Skin epidermis (tissue), 12 donors: Measurements from ENCODE around the gene SOX10.

Experiments used
- H3K27ac ChIP-seq, 21 experiments: fragments of 200-600 bp; sonication (generic) in 11 of 21; one replicate each; pipeline ENCODE4 v1.5.0; 2020; ENCODE audit warnings: mild to moderate bottlenecking in 3 of 21, inconsistent platforms in 2 of 21, moderate library complexity in 2 of 21
- H3K4me3 ChIP-seq, 7 experiments: fragments of 200-600 bp; sonication (generic) in 2 of 7; one replicate each; pipeline ENCODE4 v1.5.0; 2020; ENCODE audit warnings: inconsistent platforms in 2 of 7, mild to moderate bottlenecking in 2 of 7, moderate library complexity in 1 of 7

SOX10 gene

DNA sequence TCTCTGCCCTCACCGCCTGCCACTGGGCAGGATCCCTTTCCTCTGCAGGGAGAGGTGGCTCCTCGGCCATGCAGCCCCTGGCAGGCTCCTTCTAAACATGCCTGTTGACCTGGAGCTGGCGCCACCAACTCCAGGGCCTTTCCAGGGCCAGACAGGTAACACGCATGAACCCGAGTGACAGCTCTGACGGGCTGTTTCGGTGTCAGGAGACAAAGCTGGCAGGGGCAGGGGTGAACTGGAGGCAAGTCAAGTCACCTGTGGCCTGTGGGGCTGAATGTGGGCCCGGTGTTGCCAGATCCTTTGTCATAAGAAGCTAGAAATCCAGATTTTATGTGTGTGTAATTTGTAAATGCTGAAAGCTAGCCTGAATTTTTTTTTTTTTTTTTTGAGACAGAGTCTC, 42.2 kb downstream of the SOX10 start:
- no peak overlapping the region for H3K27ac ChIP-seq
- no peak overlapping the region for H3K4me3 ChIP-seq

DNA sequence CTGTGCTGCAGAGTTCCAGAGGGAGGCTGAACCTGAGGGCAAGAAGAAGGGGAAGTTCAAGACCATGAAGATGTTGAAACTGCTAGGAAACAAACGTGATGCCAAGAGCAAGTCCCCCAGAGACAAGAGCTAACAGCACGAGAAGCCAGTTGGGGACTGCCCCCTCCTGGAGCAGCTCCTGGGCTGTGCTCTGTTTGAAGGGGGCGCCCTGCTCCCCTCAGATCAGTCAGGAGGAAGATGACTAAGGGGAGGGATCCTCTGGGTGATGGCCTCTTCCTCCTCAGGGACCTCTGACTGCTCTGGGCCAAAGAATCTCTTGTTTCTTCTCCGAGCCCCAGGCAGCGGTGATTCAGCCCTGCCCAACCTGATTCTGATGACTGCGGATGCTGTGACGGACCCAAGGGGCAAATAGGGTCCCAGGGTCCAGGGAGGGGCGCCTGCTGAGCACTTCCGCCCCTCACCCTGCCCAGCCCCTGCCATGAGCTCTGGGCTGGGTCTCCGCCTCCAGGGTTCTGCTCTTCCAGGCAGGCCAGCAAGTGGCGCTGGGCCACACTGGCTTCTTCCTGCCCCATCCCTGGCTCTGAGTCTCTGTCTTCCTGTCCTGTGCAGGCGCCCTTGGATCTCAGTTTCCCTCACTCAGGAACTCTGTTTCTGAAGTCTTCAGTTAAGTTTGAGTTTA, 43.5 kb downstream of the SOX10 start:
- no peak overlapping the region for H3K4me3 ChIP-seq

DNA sequence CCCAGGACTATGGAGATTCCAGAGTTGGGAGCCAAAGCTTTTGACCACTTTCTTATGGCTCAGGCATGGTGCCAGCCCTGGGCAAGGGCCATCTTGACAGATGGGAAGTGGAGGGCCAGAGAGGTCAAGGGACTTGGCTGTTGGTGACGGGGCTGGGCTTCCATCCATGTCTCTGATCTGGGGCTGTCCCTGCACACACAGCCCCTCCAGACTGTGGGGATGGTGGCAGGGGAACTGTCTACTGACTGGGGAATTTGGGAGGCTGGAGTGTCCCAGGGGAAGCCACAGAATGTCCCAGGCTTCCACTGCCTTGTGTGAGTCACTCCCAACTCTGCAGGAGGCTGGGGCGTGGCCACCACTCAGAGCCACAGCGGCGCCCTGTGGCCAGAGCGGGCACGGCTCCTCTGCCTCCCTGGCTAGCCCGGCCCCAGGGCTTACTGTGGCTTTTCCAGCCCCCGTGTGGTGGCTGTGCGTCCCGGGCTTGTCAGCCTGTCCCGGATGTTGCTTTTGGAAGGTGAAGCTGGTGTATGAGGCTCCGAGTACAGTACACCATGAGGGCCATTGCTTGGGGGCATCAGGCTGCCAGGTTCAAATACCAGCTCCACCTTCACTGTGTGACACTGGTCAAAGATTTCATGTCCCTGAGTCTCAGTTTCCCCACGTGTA, 50.5 kb downstream of the SOX10 start:
- H3K27ac ChIP-seq: peak overlapping the region in 20 of 21 experiments; percentile 10 to 78 (median 57)
- no peak overlapping the region for H3K4me3 ChIP-seq

More for the DNA sequence above, 43.5 kb downstream of the SOX10 start:
- peak overlapping the region in 1 of 21 experiments; percentile 35 for H3K27ac ChIP-seq

DNA sequence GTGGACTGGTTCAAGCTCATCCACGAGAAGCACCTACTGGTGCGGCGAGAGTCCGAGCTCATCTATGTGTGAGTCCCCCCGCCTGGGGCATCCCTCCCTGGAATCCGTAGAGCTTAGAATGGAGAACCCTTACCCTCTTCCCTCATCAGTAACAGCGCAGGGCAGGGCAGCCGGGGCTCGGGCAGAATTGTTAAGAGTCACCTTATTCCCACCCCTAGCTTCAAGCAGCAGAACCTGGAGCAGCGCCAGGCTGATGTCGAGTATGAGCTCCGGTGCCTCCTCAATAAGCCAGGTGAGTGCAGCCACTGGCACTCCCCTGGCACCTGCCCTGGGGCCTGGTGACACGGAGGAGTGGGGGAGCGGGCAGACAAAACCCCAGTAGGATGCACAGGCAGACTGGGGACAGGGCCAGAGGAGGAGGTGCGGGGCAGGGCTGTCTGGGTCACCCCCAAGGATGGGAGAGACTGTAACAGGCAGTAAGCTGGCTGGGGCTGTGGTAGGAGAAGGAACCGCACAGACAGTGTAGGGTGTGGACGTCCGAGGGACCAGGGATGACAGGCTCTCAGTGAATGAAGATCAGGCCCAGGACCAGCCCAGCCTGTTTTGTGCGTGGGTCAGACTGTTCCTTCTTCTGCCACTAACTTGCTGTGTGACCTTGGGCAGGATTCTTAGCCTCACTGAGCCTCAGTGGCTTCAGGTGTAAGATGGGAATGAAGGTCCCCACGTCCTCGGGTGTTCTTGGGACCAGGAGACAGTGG, 51.4 kb downstream of the SOX10 start:
- no peak overlapping the region for H3K4me3 ChIP-seq
- peak overlapping the region in 20 of 21 experiments; percentile 14 to 78 (median 57) for H3K27ac ChIP-seq

DNA sequence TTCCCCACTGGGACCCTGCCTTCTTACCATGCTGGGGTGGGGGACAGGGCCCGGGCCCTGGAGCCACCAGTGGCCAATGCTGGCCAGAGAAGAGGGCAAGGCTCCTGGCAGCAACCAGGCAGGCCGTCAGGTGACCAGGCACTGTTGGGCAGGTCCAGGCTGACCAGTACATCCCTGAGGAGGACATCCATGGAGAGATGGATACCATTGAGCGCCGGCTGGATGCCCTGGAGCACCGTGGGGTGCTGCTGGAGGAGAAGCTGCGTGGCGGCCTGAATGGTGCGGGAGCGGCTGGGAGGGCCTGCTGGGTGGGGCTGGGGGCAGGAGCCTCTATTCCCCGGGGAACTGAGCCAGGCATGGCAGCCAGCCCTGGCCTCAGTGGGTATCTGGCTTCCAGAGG, 52.0 kb downstream of the SOX10 start:
- H3K27ac ChIP-seq: peak overlapping the region in 11 of 21 experiments; percentile 23 to 78 (median 40)

DNA sequence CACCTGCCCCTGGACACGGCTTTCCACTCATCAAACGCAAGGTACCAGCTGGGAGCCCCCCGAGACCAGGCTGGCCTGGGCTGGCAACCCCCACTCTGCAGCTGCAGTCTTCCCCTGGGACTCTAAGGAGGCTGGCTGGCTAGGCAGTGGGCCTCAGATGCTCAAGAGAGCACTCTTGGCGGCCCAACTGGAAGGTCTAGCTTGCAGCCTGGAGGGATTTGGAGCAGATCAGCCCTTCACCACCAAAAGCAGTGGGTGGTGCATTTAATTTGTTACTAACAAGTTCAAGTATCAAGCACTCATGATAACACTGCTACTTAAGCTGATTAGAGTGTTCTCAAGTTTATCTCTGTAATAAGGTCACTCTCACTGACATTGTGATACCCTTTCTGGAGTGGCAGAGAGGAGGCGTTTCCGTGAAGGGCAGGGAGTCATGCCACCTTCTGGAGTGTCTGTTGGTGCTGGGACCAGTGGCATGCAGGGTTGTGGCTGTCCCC, 52.4 kb downstream of the SOX10 start:
- no peak overlapping the region for H3K4me3 ChIP-seq
- peak overlapping the region in 6 of 21 experiments; percentile 30 to 70 (median 38) for H3K27ac ChIP-seq

More for the DNA sequence above, 52.0 kb downstream of the SOX10 start:
- no peak overlapping the region for H3K4me3 ChIP-seq

DNA sequence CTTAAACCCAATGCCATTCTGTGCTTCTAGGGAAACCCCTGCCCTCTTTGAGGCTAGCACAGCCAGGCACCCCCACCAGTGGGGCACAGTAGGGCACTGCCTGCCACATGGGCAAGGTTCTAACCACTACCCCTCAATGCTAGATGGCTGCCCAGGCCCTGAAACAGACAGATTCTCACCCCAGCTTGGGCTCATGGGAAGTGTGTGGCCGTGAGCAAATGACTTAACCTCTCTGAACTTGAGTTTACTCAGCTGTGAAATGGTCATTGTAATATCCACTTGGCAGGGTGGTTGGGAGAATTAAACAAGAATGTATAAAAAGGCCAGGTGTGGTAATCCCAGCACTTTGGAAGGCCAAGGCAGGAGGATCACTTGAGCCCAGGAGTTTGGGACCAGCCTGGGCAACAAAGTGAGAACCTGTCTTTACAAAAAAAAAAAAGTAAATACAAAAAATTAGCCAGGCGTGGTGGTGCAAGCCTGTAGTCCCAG, 53.4 kb downstream of the SOX10 start:
- peak overlapping the region in 2 of 21 experiments; percentile 18 to 34 for H3K27ac ChIP-seq

DNA sequence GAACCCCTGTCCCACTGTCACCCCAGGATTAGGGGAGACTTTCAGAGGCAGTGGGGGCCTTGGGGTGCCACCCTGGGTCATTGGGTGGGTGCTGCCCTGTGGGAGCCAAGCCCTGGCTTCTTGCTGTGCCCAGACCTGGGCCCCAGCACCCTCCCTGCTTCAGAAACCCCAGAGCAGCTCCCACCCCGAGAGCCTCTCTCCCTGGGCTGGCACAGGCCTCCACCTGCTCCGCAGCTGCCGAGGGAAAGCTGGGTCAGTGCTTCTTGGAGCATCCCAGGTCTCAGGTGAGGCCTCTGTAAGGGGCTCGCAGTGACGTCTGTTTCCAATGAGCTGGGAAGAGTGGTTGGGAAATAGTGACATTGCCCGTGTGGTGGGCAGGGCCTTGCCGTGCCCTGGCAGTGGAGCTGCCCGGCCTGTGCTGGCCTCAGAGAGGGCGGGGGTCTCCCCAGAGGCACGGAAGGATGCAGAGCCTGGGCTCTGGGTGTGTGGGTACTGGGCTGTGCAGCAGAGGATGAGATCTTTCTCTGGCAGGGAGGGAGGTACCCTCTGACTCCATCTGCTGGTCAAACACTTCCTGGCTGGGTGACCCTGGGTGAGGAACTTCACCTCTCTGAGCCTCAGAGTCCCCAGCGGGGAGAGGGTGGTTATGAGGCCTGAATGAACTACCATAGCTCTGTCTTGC, 53.9 kb downstream of the SOX10 start:
- H3K27ac ChIP-seq: peak overlapping the region in 9 of 21 experiments; percentile 7 to 64 (median 34)
- H3K4me3 ChIP-seq: no peak overlapping the region

More for the DNA sequence above, 53.4 kb downstream of the SOX10 start:
- no peak overlapping the region for H3K4me3 ChIP-seq

DNA sequence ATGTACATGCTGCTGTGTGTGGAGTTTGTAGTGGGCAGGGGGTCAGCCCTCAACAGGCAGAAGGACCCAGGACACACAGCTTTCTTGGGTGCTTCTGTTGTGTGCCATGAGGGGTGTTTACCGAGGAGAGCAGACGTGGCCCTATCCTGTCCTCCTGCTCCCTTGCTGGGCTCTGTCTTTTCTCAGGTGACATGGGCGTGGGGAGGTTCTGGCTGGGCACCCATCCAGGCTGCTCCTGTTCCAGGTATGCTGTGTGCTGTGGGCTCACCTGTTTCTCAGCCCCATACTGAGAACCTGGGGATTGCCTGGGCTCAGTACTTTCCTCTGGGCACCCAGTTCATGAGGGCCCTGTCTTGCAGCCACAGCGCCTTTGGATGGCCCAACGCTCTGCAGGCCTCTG, 55.0 kb downstream of the SOX10 start:
- H3K27ac ChIP-seq: peak overlapping the region in 6 of 21 experiments; percentile 5 to 64 (median 38)

DNA sequence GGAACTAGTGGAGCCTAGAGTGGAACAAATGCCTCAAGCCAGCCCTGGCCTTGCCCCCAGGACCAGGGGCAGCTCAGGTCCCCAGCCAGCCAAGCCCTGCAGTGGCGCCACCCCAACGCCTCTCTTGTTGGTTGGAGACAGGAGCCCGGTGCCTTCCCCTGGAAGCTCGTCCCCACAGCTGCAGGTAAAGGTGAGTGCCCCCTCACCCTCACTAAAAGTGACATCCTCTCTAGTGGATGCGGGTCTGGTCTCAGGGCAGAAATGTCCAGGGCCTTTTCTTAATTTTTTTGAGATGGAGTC, 56.8 kb downstream of the SOX10 start:
- Histone ChIP-seq H3K27ac (no peak overlapping the region), H3K4me3 (no peak overlapping the region)

More for the DNA sequence above, 55.0 kb downstream of the SOX10 start:
- H3K4me3 ChIP-seq: no peak overlapping the region

DNA sequence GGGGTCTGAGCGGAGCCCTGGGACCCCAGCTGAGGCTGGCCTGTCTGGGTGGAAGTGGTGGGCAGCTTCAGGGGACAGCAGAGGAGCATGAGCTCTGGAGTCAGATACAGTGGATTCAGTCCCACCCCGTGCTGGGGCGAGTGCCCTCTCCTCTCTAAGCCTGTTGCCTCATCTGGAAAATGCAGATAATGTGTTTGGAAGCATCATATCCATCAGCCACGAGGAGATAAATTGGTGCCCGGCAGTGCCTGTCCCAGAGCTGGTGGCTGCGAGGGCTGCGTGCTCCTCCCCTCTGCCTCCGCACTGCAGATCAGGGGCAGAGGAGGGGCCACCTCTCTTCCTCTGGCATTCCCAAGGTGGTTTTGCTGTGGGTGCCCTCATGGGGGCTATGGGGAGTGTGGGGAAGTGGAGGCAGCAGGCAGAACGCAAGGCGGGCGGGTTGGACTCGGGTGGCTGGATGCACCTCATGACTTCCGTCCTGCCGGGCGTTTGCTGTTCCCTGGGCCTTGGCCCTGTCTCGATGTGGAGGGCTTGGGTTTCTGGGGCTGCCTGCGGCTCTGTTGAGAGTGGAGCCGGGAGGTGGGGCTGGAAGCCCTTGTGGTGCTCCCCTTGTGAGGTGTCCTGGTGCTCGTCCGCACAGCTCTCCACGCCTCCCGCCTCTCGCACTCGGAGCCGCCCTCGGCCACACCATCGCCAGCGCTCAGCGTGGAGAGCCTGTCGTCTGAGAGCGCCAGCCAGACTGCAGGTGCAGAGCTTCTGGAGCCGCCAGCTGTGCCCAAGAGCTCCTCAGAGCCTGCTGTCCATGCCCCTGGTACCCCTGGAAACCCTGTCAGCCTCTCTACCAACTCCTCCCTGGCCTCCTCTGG, 57.4 kb downstream of the SOX10 start:
- H3K4me3 ChIP-seq: no peak overlapping the region
- H3K27ac ChIP-seq: no peak overlapping the region

DNA sequence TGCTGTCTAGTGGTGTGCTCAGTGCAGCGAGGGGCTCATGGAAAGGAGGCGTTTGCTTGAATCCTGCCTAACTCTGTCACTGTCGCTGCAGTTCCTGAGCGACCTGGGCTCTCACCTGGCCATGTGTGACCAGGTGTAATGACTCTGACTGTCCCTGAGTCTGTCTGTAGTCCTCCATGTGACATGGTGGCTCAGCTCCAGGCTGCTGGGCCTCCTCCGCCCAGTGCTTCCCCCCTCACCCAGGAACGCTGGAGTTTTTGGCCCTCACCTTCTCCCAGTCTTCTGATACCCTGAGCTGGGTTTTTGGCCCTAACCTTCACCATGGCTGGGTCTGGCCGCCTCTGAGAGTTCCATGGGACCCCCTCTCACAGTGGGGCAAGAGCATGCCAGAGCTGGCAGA, 58.0 kb downstream of the SOX10 start:
- Histone ChIP-seq H3K4me3 (no peak overlapping the region), H3K27ac (no peak overlapping the region)

DNA sequence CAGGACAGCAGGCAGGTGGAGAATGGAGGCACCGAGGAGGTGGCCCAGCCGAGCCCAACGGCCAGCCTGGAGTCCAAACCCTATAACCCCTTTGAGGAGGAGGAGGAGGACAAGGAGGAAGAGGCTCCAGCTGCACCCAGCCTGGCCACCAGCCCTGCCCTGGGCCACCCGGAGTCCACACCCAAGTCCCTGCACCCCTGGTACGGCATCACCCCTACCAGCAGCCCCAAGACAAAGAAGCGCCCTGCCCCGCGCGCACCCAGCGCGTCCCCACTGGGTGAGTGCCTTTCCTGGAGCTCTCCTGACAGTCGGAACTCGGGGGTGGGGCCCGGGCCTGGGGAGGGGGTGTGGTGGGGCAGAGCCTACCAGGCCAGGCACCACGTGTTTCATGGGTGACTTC, 58.6 kb downstream of the SOX10 start:
- no peak overlapping the region for H3K27ac ChIP-seq
- H3K4me3 ChIP-seq: no peak overlapping the region

DNA sequence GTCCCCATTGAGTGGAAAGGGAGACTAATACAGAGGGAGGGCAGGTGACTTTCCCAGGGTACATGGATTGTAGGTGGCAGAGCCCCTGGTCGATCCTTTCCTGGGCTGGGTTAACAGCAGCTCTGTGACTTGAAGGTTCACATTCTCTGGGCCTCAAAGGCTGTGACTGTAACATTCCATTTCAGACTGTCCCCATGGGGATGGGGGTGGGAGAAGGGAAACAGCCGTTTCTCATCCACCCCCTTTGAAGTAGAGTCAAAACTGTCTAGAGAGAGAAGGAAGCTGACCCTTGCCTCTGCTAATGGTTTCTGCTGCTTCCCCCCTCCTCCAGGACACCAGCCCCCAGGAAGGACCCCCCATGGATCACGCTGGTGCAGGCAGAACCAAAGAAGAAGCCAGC, 59.0 kb downstream of the SOX10 start:
- Histone ChIP-seq H3K27ac (no peak overlapping the region), H3K4me3 (no peak overlapping the region)

DNA sequence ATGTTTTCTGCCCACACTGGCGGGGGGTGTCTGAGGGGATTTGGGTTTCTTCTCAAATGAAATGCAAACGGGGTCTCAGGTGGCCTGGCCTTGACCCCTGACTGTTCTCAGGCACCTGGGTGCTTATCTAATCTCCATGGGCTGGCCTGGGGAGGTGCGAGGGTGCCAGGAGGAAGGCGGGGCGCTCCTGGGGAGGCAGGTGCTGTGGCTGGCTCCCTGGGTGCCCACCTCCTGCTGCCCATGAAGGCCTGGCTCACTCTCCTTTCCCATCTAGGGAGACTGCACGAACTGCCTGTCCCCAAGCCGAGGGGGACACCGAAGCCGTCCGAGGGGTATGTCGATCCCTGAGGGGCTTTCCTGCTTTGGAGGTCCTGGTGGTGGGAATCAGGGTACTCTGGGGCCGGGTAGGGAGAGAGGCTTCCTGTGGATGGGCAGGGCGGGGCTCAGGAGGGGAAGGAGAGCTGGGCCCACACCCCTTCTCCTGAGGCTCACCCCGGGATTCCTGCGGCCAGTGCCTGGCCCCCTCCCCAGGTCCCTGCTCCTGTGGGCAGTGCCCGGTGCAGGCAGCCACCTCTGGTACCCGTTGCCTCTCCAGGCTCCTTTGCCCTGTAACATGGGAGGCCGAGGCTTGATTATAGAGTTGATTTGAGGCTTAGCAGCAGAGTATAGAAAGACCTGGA, 59.8 kb downstream of the SOX10 start:
- Histone ChIP-seq H3K4me3 (no peak overlapping the region), H3K27ac (no peak overlapping the region)

DNA sequence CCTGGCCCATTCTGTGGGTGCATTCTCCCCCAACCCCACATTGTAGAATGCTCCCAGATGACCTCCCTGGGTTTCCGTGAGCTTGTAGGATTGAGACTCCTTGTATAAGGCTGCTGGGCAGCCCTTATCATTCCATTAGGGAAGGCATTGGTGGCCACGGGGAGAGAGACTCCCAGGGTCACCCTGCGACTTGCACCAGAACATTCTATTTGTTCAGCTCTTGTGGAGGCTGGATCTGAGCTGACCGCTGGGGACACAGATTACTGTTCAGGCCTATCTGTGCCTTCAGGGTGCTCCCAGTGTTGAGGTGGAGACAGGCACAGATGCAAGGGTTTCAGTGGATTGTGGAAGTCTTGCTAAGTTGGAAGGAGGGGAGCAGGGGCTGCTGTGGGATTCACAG, 60.4 kb downstream of the SOX10 start:
- no peak overlapping the region for H3K4me3 ChIP-seq
- no peak overlapping the region for H3K27ac ChIP-seq
